NCI-H748 treated with DMSO at 0.1 percent for 48 hours (cell line): Measurements from ENCODE around the gene SVIL.
"Not testable (repeated sequence)": the region's sequence is repeated elsewhere in the genome, so short reads cannot be mapped to it uniquely, and the experiment has no call there.

Experiments
- DNase-seq: peaks from one replicate; lab custom pipeline; 2025; lab: John Stamatoyannopoulos, UW

SVIL gene

DNA sequence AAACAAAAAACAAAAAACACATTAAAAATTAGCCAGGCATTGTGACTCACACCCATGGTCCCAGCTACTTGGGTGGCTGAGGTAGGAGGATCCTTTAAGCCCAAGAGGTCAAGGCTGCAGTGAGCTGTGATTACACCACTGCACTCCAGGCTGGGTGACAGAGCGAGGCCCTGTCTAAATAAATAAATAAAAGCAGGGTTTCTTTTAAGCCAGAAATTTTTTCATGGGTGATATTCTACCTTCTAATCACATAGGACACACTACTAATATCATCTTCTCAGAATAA, 14.2 kb upstream of the SVIL start:
- DNase-seq, result no peak

DNA sequence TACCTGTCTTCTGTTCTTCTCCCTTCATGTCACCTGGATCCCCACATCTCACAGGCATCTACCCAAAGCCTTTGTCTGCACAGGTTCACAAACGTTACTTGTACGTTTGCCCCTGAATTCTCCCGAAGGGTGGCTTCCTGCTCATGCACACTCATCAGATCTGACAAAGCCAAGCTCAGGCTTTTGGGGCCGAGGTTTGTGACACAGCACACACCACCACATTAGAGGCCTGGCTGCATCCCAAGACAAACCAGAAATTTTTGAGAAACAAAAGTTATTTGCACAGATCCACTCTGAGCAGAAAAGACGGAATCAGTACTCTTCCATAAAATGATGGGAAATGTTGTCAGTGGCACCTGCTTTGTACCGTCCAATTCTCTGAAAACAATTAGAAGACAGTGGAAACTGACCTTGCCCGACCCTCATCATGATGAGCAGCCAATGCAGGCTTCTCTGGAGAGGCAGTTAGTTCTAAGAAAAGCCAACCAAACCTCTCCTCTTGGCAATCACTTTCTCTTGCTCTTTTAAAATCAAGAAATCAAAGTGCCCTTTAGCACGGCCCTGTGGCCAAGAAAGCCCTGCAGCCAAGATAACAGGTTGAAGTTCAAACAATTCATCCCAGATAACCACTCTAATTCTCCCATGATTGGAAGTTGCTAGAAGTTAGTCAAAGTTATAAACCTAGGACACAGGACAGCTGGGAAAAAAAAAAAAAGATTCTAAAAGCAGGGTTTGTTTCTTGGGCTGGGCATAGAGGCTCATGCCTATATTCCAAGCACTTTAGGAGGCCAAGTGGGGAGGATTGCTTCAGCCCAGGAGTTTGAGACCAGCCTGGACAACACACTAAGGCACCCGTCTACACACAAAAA, 13.6 kb upstream of the SVIL start:
- DNase-seq, result no peak

DNA sequence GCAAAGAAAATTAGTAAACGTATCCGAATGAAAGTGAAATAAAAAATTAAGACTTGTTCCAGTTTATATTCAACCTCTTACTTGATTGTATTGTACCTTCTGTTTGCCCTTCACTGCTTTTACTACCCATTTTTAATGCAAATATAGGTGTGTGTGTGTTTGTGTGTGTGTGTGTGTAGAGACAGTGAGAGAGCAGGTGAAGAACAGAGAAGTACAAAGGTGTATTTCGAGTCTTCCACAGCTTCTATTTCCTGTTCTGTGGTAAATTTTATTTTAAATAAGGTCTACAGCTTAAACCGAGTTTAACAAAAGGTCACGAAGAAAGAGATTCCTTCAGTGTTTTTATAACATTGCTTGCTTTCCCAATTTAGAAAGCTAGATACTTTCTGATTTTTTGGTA, 12.7 kb upstream of the SVIL start:
- DNase-seq, result no peak

DNA sequence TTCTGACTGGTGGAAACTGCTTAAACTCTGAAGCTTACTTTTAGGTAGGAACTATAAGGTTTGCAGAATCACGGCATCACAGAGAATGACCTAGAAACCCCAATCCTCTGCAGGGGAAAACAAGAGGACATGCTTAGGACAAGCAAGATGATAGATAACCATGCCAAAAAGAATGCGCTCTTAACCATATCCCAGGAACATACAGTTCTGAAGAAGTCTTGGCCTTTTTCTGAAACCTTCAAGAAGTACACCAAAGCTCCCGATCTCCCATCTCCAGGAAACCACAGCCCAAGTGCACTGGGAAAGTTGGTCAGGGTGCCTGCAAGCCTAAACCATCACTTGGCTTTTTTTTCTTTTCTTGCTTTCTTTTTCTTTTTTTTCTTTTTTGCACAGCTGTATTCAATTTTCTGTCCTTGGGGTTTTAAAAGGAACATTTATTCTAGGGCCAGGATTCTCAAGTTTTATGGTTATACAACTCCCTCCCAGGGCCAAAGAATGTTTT, 12.2 kb upstream of the SVIL start:
- DNase-seq, result no peak

DNA sequence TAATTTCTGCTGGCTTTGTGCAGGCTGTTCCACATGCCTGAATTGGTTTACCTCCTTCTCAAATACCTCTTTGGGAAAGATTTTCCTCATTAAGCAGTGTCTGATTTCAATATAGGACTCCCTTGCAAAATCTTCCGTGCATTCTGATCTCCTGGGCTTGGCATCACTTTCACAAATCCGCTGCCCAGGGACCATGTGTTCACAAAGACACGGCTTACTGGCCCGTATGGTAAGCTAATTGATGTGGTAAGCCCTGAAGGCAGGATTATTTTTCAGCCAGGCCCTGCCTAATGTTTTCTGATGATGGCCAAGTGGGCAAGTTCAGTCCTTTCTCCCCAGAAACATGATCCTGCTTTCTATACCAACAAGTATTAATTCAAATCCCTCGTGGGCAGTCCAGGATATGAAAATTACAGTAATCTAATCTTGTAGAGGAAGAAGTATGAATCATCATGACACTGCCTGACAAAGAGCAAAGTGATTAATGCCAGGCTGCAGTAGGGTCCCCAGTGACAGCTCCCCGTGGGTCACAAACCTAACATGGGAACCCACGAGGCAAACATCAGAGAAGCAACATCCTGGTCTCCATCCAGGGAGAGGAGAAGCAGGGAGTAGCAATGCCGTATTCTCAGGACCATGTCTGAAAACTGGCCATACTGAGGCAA, 11.6 kb upstream of the SVIL start:
- no peak for DNase-seq

DNA sequence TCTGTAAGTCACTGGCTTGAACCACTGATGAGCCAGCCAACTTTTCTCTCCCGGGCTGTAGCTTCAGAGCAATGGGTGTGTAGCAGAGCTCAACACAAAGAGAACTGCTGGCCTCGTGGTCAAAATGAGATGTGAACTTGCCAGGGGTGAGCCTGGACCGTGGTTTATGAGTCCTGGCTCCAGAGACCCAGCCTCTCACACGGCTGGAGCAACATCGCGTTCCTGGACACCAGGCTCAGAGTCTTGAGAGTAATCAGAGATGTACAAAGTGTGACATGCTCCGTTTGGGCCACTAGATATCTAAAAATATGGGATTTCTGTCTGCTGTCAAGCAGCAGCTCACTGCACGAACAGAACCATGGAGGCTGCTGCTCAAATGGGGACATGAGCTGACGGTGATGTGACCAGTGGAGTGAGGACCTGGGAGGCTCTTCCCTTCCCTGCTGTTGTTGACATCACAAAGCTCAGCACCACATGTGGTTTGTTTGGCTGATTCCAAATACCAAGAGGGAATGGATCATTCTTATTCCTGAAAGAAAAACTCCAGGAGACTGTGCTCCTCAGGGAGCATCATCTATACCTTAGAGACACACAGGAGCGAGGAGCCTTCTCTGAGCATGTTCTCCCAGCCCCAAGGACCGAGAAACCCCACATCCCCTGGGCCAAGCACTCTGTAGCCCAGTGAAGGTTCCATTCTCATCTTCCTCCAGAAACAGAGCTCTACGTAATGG, 9.2 kb upstream of the SVIL start:
- DNase-seq, result no peak

DNA sequence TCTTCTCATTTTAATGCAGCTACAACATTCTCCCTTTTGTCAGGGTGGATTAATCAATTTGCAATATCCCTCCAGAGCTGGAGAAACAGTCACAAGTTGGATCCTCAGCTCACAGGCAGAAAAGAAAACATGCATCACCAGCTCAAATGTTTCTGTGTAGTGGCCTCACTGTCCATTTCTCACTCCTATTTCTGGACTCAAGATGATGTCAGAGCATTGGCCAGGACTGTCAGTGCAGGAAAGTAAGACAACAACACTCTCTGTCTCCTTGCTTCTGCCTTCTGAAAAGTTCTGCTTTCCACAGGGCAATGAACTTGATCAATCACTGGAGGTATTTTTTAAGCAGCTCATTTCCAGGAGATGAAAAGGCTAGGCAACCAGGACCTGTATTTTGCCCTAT, 8.2 kb upstream of the SVIL start:
- DNase-seq, result no peak

DNA sequence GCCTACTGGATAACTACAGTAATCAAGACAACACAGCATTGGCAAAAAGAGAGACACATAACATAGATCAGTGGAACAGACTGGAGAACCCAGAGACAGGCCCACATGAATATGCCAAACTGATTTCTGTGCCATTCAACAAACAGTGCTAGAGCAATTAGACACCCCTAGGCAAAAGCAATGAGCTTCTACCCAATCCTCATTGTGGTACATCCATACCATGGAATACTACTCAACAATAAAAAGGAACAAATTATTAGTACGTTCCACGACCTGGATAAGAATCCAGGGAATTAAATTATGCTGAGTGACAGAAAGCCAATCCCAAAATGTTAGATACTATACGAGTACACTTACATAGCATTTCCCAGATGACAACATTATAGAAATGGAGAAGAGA, 2.8 kb upstream of the SVIL start:
- DNase-seq, result no peak

DNA sequence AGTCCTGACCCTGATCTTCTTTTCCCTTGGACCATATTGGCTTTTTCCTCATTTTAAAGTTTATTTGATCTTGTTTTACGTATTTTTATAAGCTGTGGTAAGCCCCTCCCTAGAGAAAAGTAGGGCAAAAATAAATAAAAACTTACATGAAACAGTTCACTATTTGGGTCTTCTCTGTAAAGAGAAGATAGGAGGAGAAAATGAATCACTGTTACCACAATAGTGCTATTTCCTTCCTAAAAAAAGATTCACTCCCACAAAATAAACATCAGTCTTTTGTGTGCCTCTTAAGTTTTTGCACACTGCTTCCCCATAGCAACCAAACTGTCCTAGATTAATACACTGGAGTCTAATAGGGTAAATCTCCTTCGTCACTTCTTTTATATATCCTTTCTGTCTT, 1.4 kb upstream of the SVIL start:
- DNase-seq, result peak; percentile 30

DNA sequence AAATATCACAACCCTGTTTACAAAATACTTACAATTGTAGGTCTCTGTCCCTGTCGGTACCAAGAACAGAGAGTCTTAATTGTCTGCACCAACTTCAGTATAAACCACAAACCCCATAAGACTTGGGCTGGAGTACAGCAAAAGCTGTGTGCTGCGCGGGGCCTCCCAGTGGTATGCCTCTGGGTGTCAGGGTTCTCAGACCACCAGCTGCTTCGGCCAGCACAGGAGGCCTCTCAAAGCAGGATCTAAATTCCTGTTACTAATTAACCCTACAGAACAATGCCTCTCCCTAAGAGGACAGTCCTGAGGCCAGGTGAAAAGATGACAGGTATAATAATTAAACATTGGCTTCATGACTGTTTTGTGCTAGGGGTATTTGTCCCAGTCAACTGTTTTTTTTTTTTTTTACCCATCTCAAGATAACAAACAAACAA, 957 bp upstream of the SVIL start:
- no peak for DNase-seq

DNA sequence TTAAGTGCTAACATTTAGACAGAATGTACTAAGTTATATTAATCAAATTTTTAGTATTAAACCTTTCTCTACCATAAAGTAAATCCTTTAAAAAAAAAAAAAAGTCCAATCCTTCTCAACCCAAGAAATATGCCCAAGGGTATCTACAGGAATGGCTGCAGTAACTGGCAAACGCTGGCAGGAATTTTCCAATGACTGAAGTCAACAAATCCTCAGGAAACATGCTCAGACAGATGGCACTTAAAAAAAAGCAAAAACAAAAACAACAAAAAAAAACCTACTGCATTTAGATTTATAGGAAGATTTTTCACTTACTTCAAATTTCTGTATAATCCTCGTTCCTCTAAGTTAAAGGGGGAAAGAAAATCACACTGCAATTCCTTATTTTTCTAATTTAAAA, 666 bp downstream of the SVIL start:
- DNase-seq, result no peak

DNA sequence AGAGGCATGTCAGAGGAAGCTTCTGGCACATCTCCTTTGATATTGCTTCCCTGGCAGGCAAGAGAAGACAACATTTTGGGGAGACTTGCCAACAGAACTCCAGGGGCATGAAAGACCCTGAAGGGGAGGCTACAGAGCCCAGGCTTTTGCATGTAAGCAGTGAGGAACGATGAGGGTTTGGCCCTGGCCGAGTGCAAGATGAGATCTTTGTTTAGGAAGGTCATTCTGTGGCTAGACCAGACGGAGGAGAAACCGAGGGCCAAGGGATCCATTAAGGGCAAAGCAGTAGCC, 3.8 kb downstream of the SVIL start:
- DNase-seq, result no peak

DNA sequence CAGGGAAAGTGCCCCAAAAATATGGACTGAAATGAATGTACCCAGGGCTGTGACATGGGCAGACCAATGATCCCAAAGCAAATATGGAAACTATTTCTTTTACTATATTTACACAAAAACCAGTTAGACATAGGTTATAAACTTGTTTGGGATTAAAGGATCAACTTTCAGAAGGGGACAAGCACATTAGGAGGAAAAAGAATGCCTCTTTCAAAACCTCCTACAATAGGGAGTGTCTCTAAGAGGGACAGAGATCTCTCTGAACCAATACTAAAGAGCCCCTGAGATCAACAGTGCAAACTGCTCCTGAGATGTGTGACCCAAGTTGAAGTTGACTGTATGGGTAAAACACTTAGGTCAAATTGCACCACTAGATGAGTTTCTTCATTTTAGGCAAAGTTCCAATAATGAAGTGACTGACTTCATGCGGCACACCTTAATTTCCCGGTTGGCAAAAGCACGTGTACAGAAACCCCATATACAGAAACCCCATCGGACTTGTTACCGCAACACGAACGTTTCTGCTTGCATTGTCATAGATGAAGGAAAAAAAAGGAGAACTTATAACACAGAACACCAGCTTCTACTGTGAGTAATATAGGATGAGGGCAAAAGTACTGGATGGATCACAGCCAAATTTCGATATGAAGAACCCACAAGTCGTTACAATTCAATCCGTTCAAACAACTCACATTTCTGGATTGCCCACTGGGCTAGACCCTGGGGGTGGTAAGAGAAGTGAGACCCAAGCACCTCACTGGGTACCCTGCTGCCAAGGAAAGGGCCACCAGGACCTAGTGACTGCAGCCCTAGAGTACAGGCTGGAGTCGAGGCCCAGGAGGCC, 4.3 kb downstream of the SVIL start:
- DNase-seq, result no peak

DNA sequence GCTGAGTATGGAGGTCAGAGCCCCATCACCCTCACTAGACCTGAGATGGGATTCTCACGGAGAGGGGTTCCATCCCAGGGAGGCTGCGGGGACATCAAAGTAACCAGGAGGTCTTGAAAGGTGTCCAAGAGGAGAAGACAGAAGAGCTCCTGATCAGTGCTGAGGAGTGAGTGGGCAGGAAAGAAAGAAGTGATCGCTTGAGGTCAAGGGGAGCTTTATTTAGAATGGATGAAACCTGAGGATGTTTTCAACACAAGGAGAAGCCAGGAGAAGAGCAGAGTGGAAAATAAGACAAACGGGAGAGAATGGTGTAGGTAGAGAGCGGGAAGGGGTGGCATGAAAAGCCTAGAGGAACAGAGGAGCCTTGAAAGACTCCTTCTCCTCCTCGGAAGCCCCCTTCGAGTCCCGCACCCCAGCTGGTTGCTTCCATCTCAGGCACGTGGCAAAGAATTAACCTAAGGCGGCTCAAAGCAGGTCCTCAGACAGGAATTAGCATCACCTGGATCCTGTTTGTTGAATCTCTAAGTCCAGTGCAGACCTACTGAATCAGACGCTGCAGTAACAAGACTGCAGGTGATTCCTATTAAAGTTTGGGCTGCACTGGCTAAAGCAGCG, 5.8 kb downstream of the SVIL start:
- no peak for DNase-seq

DNA sequence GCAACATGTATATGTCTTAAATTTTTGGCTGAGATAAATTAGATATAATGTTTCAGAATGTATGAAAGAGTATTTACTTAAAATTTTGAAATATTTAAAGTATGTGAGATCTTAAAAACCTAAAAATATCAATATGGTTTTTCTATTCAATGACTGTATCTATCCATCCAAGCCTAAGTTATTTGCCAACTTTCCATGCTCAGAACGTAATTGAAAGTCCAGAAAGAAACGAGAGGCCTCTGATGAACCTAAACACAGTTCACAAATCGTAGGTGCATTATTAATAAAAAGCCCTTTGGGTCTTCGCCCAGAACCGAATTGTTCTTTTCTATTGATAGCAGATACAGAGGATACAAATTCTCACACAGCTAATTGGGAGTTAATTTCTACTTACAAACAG, 6.5 kb downstream of the SVIL start:
- DNase-seq, result no peak

DNA sequence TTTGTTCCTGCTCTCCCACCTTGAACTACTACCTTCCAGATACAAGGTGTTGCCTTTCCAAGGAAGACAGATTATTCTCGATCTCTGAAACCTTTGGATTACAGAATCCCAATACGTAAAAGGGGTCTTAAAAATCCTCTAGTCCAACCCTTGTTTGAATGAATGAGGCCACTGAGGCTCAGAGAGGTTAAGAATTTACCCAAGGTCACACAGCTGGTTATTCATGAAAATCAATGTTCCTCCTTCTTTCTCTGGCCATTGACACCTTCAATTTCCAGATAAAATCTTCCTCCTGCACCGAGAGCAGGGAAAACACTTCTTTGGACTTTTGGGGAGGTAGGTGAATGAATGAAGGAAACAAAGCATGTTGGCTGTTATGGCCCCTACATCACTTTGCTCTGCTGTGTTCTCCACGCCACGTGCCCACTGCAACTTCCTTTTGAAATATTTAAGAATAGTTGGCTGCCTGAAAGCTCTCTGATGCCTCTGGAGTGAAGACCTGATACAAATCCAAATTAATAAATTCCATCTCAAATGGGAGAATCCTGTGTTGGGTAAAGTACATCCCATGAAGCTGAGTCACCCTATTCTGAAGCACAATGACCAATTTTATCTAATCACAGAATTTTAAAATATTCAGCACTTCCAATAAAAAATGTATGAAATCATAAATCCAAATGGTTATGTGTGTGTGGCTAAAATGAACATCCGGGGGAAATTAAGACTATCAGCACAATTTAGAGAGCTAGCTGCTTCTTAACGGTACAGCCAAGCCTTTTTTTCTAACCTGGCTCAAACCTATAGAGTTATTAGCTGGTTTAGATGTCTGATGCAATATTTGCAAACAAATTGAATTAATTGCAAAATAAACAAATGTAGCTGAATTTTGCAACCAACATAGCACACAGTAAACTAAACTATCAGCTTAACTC, 7.3 kb downstream of the SVIL start:
- DNase-seq, result no peak

DNA sequence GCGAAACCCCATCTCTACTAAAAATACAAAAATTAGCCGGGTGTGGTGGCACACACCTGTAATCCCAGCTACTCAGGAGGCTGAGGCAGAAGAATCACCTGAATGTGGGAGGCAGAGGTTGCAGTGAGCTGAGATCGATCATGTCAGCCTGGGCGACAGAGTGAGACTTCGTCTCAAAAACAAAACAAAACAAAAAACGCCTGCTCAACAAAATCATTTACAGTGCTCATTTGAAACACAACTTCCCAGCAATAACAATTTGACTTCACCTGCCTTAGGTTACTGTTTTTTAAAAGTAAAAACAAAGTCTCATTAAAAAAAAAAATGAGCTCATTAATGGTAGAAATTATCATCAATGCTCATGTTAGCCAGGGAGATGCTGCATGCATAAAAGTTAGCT, 10.4 kb downstream of the SVIL start:
- DNase-seq, result not testable (repeated sequence)

DNA sequence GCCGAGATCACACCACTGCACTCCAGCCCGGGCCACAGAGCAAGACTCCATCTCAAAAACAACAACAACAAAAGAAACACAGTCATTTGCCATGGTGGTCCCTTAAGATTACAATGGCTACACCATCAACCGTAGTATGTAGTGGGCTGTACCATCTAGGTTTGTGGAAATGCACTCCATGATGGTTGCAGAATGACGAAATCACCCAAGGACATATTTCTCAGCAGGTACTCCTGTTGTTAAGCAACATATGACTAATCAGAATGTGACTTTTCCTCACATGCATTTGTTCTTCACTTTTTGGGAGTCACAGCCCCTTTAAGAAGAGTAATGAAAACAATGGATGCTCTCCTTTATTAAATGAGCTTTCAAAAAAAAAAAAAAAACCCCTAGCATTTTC, 11.0 kb downstream of the SVIL start:
- DNase-seq, result no peak

DNA sequence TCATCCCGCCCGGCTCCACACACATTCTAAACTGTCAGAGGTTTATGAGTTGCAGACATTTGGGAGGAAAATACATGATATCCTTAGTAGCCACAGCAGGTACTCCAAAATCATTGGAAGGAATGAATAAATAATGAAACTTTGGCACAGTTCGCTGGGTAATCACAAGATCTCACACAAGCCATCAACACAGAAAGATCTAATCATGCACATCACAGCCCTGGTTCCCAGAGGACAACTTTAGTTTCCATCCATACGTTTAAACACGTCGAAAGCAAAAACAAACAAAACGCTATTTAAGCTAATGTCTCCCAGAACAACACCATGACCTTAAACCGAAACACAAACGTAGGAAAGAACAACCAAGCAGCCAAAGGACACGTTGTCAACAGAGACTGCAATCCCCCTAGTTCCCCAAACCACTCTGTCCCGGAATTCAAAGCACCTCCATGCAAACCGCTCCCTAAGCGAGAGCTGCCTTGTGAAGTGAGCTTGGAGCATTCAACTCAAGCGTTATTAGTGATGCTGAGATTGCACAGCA, 12.3 kb downstream of the SVIL start:
- no peak for DNase-seq

DNA sequence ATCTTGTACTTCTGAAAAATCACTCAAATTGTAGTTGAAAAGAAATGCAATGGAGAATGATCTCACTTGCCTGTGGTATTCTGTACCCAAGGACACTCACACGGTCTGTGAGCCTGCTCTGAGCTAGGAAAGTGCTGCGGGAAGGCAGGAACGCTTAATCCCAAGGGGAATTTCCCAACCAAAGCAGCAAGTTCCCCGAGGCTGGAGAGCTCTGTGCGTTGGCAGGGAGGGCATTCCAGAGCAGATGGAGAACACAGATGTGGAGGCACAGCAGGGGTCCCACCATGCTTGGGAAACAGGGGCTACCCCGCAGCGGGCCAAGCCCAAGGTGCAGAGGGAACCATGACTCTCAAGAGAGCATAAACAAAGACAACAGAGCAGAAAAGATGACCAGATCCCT, 13.6 kb downstream of the SVIL start:
- DNase-seq, result no peak
